HG03378 (cell line): Measurements from ENCODE around the gene VAC14.

ENCODE experiments used
- ATAC-seq: cut with Tn5 transposase; IDR thresholded peaks from one replicate; pipeline ENCODE4 v1.9.1; 2021; ENCODE audit warnings: mild to moderate bottlenecking, moderate library complexity; ENCODE audit not compliant: unreplicated experiment

VAC14 gene

GRCh38 chr16:70665113-70665694, 135.8 kb downstream of the VAC14 start:
- no peak for ATAC-seq

- ATAC-seq: no peak
Observed at GRCh38 chr16:70664325-70665112, 136.4 kb downstream of the VAC14 start.

DNA sequence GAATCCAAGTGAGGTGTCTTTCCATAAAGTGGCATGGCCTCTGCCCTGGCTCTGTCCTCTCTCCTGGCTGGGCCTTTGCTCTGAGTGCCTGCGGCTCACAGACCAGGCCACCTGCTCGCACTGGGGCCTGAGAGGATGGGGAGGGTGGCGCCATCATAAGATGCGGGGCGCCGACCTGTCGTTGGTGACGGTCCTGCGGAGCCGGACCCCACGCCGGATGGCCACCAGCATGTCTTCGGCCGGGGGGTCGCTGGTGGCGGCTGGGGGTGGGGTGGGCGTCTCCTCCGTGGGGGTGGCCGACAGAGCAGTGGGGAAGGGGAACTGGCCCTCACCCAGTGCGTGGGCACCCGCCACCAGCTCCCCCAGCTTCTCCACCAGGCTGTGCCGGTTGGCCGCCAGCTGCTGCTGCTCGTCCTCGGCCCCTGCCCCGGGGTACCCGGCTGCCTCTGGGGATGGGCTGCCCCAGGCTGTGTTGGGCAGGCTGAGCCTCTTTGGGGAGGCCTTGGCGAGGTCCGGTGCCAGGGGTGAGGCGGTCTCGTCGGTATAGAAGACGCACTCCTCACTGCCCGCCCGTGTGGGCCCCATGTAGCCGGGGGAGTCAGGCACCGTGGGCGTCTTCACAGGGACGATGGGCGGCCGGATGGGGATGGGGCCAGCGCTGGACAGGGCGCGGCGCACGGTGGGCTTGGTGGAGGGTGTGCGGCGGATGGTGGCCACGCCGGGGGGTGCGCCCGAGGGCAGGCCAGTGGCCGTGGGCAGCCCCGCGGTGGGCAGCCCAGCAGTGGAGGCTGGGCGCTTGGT, 137.2 kb downstream of the VAC14 start:
- no peak for ATAC-seq

DNA sequence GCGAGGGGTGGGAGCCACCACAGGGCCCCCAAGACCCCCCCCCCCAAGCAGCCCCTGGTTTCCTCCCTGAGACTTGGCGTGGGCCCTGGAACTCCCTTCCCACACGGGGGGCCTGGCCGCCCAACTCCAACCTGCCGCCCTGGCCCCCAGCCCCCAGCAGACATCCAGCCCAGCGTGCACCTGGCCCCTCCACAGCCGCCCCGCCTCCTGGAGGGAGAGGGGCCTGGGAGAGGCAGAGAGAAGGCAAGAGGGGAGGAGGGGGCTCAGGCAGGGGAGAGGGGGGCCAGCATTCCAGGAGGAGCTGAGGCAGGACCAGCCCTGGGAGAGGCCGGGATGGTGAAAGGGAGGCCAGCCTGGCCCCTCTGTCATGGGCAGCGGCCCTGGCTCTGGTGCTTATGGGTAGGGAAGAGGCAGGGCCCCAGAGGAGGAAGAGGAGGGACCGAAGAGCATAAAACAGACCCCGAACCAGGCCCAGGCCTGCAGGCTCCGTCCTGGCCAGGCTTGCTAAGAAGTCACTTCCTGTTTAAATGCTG, 137.9 kb downstream of the VAC14 start:
- no peak for ATAC-seq

GRCh38 chr16:70661918-70662641, 138.9 kb downstream of the VAC14 start:
- ATAC-seq: no peak

DNA sequence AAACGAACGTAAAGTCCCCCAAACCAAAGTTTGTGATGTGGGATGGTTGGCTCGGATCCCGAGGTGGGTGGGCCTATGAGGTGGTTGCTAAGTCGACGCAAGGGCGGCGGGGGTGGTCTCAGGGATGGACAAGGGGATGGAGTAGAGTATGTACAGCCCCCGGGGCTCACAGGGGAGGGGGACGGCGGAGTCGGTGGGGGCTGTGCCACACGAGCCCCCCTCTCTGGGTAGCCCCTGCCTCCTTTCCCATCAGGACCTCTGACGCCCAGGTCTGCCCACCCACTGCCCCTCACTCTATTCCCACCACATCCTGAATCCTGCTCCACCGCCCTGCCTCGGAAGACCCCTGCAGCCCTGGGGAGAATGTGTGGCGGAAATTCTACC, 139.4 kb downstream of the VAC14 start:
- no peak for ATAC-seq

GRCh38 chr16:70660672-70661350, 140.1 kb downstream of the VAC14 start:
- ATAC-seq: no peak

- ATAC-seq: no peak
Observed at GRCh38 chr16:70659953-70660671, 140.8 kb downstream of the VAC14 start.

DNA sequence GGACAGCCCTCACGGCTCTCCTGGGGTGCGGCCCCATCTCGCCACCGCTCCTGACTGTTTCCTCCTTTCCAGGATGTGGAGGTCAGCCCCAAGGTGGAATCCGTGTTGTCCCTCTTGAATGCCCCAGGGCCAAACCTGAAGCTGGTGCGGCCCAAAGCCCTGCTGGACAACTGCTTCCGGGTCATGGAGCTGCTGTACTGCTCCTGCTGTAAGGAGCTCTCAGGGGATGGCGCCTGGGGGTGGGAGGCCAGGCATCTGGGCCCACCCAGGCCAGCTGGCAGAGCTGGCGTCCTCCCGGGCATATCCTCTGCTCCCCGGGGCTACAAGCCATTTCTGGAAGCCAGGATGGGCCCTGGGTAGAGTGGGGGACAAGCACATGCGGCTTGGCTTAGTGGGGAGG, 141.4 kb downstream of the VAC14 start:
- no peak for ATAC-seq

GRCh38 chr16:70658921-70659320, 142.0 kb downstream of the VAC14 start:
- ATAC-seq: no peak

- no peak for ATAC-seq
Observed at GRCh38 chr16:70657956-70658355, 143.0 kb downstream of the VAC14 start.

DNA sequence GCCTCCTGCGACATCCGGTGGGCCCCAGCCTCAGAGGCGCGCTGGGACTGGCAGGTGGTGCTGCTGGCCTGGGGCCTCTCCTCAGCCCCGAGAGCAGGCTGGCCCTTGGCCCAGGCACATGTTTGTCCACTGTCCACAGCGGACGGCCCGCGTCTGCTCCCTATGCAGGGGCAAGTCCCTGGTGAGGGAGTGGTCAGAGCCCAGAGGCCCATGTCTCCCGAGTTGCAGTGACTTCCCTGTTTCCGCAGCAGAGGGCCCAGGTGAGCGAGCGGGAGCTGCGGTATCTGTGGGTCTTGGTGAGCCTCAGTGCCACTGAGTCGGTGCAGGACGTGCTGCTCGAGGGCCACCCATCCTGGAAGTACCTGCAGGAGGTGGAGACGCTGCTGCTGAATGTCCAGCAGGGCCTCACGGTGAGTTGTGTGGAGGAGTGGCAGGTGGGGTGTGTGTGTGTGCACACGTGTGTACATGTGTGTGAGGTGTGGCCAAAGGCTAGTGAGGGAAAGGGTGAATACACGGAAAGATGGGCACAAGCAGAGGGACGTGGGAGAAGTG, 144.2 kb downstream of the VAC14 start:
- ATAC-seq: no peak

DNA sequence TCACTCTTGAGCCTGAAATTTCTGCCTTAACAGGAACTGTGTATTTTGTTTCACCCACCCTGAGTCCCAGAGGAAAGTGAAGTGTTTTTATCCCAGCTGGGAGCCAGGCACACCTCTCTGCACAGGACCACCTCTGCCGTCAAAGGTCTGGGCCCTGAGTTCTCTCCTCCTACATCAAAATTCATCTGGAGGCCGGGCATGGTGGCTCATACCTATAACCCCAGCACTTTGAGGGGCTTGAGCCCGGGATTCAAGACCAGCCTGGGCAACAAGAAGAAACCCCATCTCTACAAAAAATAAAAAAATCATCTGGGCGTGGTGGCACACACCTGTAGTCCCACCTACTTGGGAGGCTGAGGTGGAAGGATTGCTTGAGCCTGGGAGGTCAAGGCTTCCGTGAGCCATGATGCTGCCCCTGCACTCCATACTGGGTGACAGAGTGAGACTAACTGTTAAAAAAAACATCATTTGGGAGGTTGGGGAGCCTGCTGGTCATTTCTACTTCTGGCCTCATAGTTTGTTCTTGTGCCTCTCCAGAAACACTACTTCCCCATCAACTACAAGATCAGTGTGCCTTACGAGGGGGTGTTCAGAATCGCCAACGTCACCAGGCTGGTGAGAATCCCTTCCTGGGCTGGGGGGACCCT, 144.8 kb downstream of the VAC14 start:
- no peak for ATAC-seq

- no peak for ATAC-seq
Observed at GRCh38 chr16:70653809-70654771, 146.9 kb downstream of the VAC14 start.

DNA sequence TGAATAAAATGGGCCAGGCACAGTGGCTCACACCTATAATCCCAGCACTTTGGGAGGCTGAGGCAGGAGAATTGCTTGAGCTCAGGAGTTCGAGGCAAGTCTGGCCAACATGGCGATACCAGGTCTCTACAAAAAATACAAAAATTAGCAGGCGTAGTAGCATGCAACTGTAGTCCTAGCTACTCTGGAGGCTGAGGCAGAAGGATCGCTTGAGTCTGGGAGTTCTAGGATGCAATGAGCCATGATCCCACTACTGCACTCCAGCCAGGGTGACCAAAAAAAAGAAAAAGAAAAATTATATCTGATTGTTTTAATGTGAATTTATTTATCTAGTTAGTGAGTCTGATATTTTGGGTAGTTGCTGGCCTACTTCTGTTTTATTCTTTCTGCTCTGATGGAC, 147.6 kb downstream of the VAC14 start:
- no peak for ATAC-seq

GRCh38 chr16:70652322-70652721, 148.6 kb downstream of the VAC14 start:
- no peak for ATAC-seq

DNA sequence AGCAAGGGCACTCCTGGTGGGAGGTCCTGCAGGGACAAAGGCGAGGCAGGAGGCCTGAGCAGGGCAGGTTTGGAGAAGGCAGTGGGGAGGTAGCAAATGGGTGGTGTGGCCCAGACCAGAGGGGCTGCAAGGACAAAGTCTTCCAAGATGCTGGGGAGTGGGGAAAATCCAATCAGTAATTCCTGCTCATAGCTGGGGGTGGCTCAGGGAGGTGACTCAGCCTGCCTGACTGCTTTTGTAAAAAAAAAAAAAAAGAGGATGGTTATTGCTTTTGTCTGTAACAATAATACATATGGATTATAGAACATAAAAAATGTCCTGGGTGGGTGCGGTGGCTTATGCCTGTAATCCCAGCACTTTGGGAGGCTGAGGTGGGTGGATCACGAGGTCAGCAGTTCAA, 149.4 kb downstream of the VAC14 start:
- no peak for ATAC-seq

DNA sequence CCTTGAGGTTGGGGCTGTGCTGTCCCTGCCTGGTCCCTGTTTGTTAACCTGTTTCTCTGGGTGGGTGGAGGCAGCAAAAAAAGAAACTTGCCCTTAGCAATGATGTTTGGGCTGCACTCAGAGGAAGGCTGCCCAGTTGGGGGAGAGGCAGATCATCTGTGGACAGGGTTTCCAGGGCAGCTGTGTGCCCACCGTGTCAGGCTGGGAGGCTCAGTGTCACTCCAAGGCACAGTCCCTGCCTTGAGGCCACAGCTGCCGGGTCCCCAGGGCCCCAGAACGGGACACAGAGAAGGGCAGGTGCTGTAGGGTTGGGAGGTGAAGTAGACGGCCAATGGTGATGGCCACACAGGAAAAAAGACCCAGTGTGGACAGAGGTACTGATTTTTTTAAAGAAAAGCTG, 150.7 kb downstream of the VAC14 start:
- ATAC-seq: no peak
